NCI-H2081 (cell line): Measurements from ENCODE around the gene DUSP23.

Source experiments
- DNase-seq, 2 experiments: peaks; one replicate each; lab custom pipeline; 2025; lab: John Stamatoyannopoulos, UW

DUSP23 gene

DNA sequence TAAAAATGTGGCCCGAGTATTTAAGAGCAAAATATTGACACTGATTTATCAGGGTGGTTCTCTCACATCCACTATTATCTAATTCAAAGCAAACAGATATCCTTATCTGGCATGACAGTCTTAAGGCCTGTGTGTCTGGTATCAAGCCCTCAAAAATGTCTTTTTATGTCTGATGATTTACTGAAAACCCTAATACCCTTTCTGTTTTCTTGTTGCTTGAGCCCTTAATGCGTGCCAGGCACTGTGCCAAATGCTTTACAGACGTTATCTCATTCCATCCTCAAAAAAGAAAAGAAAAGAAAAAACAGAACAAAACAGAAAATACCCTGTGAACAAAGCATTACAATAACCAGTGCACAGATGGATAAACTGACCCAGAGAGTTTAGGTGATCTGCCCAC lies 5.7 kb downstream of the DUSP23 start:
- DNase-seq = no peak

DNA sequence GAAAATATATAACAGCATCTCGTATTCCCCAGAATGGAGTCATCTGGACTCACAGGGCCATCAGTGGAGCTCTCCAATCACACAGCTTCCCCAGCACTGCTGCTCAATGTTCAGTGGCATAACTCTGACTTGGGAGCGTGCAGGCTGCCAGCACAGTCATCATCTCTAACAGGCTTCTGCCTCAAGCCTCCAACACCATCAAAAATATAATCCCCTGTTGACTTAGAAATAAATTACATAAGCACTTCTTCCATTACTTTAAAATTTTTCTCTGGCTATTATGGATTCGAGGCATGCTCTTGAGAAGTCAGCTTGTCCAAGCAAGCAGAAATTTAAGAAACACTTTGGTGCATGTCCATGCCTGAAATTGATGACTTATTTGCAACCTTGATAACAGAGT lies 6.2 kb downstream of the DUSP23 start:
- no peak for DNase-seq

GRCh38 chr1:159790237-159790917 lies 9.6 kb downstream of the DUSP23 start:
- DNase-seq = peak; percentile 25 to 34

DNA sequence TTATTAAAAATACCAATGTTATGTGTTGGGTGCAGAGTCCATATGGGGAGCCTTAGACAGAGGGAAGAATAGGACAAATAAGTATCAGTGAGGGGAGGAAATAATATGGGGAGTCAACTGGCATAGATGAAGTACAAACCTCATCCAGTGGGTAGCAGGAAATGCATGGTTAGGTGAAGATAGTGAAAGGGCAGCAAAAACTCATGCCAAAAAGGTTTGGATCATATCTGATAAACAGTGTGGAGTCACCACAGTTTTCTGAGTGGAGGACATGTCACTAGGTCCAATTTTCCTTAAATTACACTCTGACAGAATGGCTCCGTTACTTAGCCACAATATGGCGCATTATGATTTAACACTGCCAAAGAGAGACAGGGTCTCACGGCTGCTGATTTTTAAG lies 10.3 kb downstream of the DUSP23 start:
- DNase-seq = no peak

DNA sequence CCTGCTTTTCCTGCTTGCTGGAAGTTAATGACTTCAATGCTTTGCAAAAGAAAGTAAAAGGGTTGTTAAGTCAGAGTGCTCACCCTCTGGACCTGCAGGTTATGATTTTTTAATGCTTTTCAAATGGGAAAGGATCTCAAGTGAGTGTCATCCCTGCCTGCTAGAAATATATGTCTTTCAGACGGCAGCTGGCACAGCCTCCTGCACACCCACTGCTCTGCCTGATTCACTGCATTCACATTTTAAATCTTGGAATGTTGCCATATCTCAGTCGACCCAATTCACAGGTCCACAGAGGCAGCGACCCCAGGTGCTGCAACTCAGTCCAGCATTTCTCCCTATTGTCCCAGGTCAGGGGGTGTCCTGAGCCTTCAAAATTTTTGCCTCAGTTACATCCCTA lies 10.7 kb downstream of the DUSP23 start:
- no peak for DNase-seq

DNA sequence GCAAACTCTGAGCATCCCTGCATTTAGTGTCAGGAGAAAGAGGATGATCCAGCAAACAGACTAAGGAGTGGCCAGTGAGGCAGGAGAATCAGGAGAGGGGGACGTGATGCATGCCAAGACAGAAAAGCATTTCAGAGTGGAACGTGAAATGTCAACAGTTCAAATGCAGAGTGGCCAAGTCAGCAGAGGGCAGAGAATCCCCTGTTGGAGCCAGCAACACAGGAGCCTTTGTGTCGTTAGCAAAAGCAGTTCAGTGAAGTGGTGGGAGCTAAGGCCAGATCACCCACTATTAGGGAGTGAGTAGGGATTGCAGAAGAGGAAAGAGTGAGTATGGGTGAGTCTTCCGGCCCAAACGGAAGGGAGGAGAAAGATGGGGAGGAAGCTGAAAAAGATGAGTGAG lies 14.8 kb downstream of the DUSP23 start:
- DNase-seq = no peak

GRCh38 chr1:159798893-159799292 lies 18.1 kb downstream of the DUSP23 start:
- DNase-seq = peak; percentile 75 to 87

- no peak for DNase-seq
Observed at GRCh38 chr1:159799446-159799985, 18.8 kb downstream of the DUSP23 start.

GRCh38 chr1:159800177-159800930 lies 19.6 kb downstream of the DUSP23 start:
- DNase-seq = no peak

- DNase-seq = no peak
Observed at GRCh38 chr1:159802111-159802510, 21.3 kb downstream of the DUSP23 start, which contains the start of gene FCRL6. TSS of gene FCRL6 (plus strand) at chr1:159802360. CDS start at chr1:159802425, 65 bp downstream.

- no peak for DNase-seq
Observed at GRCh38 chr1:159803956-159804689, 23.4 kb downstream of the DUSP23 start.

- no peak for DNase-seq
Observed at GRCh38 chr1:159804924-159805323, 24.2 kb downstream of the DUSP23 start.

GRCh38 chr1:159815926-159816325 lies 35.2 kb downstream of the DUSP23 start:
- DNase-seq = no peak

DNA sequence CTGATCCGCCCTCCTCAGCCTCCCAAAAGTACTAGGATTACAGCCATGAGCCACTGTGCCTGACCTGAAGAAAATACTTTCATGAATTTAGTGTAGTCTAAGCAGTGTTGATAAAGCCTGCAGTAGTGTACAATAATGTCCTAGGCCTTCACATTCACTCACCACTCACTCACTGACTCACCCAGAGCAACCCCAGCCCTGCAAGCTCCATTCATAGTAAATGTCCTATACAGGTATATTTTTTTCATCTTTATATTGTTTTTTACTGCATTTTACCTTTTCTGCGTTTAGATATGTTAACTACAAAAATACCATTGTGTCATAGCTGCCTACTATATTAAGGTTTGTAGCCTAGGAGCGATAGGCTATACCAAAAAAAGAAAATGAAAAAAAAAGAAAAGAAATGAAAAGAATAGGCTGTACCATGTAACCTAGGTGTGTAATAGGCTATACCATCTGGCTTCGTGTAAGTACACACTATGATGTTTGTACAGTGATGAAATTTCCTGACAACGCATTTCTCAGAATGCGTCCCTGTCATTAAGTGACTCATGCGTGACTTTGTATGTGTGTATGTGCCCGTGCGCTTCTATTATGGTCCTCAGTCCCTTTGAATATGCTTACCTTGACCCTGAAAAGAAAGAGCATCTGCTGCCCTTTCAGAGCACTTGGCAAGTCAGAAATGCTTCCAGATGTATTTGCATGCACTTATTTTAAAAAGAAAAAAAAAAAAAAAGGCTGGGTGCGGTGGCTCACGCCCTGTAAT lies 36.7 kb downstream of the DUSP23 start:
- DNase-seq = peak; percentile 89 to 98

GRCh38 chr1:159821171-159821867 lies 40.6 kb downstream of the DUSP23 start:
- no peak for DNase-seq

GRCh38 chr1:159823406-159823805 lies 42.6 kb downstream of the DUSP23 start:
- DNase-seq = peak; percentile 69 to 87

DNA sequence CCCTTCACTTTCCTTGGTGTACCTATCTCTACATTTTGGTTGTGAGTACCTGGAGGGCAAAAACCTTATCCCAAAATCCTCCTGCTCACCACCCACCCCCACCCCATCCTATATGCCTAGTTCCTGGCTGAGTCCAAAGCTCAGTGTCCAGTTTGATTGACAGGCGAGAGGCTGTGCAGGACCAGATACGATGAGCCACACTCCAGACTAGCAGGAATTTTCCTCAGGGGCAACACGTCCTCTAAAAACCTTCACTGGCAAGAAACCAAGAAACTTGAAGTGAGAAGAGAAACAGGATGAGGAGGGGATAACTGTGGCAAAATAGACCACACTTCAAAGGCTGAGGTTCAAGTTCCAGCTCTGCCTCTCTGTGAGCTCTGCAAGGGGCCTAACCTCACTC lies 44.8 kb downstream of the DUSP23 start:
- no peak for DNase-seq

DNA sequence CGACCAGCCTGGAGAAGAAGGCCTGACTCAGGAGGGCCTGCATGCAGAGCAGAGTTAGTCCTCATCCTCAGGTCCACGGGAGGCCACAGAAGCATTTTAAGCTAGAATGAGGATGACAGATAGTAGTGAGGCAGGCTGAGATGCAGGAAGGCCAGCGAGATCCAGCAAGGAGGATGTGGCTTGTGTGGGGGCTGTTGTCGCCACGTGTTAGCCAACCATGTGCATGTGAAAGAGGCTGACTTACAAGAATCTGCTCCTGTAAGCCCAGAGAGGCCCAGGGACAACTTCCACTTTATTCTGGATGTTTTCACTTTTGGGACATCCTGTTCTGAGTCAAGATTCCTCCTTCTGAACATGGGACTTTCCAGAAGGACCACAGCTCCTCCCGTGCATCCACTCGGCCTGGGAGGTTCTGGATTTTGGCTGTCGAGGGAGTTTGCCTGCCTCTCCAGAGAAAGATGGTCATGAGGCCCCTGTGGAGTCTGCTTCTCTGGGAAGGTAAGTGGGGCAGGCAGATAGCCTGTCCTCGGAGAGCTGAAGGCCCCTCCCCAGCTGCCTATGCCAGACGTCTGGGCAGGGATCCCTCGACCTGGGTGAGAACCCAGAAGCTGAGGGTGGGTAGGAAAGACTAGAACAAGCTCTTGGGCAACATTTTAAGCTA lies 45.8 kb downstream of the DUSP23 start, which contains the start of gene SLAMF8:
SLAMF8 (plus strand) TSS at position 433 of the 661 bp plus-strand sequence; CDS start at position 459, 26 bp downstream.
- no peak for DNase-seq

DNA sequence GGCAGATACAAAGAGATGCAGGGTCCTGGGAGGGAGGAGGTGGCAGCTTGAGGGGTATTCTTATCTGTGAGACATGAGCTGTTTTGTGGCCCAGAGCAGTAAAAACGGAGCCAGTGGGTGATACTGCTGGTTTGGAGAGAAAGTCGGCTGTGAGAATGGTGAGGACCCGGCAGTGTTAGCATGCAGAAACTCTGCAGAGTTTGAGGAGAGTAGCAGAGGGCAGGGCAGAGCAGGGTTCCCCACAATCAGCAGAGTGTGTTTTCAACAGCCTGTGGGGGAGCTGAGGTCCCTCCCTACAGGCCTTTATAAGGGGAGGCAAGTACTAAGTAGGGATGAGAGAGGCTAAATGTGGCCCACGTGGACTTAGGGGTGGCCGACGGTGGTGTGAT lies 46.3 kb downstream of the DUSP23 start:
- DNase-seq = no peak

- DNase-seq = no peak
Observed at GRCh38 chr1:159827549-159827948, 46.8 kb downstream of the DUSP23 start.
